ENCODE results near the gene DHCR24. TPM values are rescaled to one million over a fixed set of nuclear protein-coding genes. Genes with fewer than 3 reads are reported as not detected.

The DHCR24 gene
- total RNA-seq, 4 donors from 2014 or later: 167 to 525 (median 389) TPM

DNA sequence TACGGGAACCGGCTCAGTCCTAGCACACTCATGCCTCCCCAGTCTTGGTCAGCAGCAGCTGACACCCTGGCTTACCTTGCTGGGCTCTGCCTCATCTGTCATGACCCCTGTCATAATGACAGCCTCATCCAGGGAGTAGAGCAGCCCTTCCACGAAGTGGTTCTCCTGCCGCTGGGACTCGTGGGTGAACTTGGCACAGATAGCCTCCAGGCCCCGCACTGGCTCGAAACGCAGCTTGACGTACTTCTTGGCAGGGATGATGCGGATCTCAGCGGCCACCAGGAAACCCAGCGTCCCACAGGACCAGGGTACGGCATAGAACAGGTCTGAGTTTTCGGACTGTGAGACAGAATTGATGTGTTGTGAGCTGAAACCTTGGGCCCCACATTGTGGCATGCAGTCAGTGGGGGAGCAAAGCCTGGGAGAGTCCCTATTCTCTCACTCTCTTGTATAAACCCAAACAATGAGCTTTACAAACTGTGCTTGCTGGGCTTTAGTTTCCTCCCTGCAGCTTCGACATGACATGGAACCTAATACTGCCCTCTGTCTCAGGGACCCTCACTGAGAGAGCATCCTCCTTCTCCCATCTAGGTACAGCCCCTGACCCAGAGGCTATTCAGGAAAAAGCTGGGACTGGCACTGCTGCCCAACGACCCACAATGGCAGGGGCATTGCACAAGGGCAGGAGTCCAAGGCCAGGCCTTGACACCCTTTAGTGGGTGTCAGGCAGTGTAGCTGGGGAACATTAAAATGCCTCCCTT, 15.5 kb downstream of the DHCR24 start:
- TF ChIP-seq, protein P1, sequence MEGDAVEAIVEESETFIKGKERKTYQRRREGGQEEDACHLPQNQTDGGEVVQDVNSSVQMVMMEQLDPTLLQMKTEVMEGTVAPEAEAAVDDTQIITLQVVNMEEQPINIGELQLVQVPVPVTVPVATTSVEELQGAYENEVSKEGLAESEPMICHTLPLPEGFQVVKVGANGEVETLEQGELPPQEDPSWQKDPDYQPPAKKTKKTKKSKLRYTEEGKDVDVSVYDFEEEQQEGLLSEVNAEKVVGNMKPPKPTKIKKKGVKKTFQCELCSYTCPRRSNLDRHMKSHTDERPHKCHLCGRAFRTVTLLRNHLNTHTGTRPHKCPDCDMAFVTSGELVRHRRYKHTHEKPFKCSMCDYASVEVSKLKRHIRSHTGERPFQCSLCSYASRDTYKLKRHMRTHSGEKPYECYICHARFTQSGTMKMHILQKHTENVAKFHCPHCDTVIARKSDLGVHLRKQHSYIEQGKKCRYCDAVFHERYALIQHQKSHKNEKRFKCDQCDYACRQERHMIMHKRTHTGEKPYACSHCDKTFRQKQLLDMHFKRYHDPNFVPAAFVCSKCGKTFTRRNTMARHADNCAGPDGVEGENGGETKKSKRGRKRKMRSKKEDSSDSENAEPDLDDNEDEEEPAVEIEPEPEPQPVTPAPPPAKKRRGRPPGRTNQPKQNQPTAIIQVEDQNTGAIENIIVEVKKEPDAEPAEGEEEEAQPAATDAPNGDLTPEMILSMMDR (IDR thresholded peaks at IDR 0.05): no peak
- no peak for TF ChIP-seq POLR2A (IDR thresholded peaks at IDR 0.05)
- no peak for TF ChIP-seq POLR2AphosphoS5 (IDR thresholded peaks at IDR 0.05)
- TF ChIP-seq EP300 (IDR thresholded peaks at IDR 0.05): no peak
- Histone ChIP-seq H3K36me3 (peaks cover 92% of the 10 kb centered on the region), H3K4me1 (no peaks in the 10 kb centered on the region), H3K27ac (no peak overlapping the region), H3K9me3 (no peaks in the 10 kb centered on the region), H3K27me3 (no peaks in the 10 kb centered on the region), H3K4me3 (no peak overlapping the region)
- 92% methylated on average over 8 of the region's 16 CpGs for WGBS
- DNase-seq (ENCODE audit: low spot score in 2 of 2): no peak

DNA sequence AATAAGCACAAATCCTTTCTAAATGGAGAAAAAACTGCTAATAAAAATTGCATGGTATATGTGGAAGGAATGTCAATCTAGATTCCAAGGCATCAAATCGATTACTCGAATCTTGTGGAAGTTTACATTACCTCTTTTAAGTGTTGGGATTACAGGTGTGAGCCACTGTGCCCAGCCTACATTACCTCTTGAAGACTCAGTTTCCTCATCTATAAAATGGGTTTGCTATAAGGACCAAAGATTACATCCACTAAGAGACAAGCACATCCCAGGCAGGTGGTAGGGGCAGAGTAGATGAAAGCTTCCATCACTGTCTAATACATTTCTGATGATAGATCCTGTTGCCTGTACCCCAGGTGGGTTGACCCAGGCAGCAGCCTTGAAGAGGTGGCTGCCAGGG, 16.1 kb downstream of the DHCR24 start:
- 98% methylated on average over 2 of the region's 2 CpGs for WGBS
- DNase-seq (ENCODE audit: low spot score in 2 of 2): no peak
- Histone ChIP-seq H3K4me1 (no peaks in the 10 kb centered on the region), H3K27me3 (no peaks in the 10 kb centered on the region), H3K9me3 (no peaks in the 10 kb centered on the region), H3K4me3 (no peak overlapping the region), H3K27ac (no peak overlapping the region), H3K36me3 (peaks cover 91% of the 10 kb centered on the region)
- TF ChIP-seq, protein P1 (IDR thresholded peaks at IDR 0.05): no peak
- TF ChIP-seq POLR2A (IDR thresholded peaks at IDR 0.05) (no peak), EP300 (IDR thresholded peaks at IDR 0.05) (no peak), POLR2AphosphoS5 (IDR thresholded peaks at IDR 0.05) (no peak)

DNA sequence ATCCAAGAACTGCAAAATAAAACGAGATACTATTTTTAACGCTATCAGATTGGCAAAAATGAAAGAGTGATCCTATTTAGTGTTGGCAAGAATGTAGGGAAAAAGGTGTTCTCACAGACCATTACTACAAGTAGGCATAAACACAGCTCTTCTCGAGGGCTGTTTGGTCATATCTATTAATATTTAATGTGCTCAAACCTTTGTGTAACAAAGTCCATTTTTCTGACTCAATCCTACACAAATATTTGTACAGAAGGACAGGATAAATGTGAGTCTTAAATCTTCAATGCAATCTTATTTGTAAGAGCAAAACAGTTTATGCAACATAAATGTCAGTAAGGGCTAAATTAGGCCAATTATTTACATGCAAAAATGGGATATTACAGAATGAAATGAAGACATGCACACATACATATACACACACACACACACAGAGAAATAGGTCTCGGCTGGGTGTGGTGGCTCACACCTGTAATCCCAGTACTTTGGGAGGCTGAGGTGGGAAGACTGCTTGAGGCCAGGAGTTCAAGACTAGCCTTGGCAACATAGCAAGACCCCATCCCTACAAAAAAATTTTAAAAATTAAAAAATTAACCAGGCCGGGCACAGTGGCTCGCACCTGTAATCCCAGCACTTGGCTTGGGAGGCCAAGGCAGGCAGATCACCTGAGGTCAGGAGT, 17.7 kb downstream of the DHCR24 start:
- DNase-seq (ENCODE audit: low spot score in 2 of 2): no peak
- Histone ChIP-seq H3K27ac (no peak overlapping the region), H3K4me3 (no peak overlapping the region), H3K4me1 (no peaks in the 10 kb centered on the region), H3K36me3 (peaks cover 91% of the 10 kb centered on the region), H3K27me3 (no peaks in the 10 kb centered on the region), H3K9me3 (no peaks in the 10 kb centered on the region)
- no peak for TF ChIP-seq POLR2A (IDR thresholded peaks at IDR 0.05)
- TF ChIP-seq, protein P1 (IDR thresholded peaks at IDR 0.05): no peak
- no peak for TF ChIP-seq POLR2AphosphoS5 (IDR thresholded peaks at IDR 0.05)
- no peak for TF ChIP-seq EP300 (IDR thresholded peaks at IDR 0.05)
- WGBS: 80% methylated on average over 6 of the region's 6 CpGs

DNA sequence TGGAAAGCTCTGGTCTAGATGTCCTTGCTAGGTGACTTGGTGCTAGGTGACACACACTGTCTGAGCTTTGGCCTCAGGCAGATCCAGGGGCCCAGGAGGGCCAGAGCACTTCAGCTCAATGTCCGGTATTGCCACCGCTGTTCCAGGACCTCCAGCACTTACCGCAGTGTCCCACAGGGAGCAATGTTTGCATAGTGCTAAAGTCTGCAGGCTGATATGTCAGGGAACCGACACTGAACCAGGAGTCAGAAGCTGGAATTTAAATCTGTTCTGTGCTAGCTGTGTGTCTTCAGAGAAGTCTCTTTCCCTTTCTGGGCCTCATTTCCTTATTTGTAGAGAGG, 19.3 kb downstream of the DHCR24 start:
- WGBS: 94% methylated on average over 4 of the region's 4 CpGs
- H3K4me1 ChIP-seq: no peaks in the 10 kb centered on the region
- TF ChIP-seq POLR2AphosphoS5 (IDR thresholded peaks at IDR 0.05) (no peak), POLR2A (IDR thresholded peaks at IDR 0.05) (no peak), EP300 (IDR thresholded peaks at IDR 0.05) (no peak)
- TF ChIP-seq, protein P1 (IDR thresholded peaks at IDR 0.05): no peak
- H3K27me3 ChIP-seq: no peaks in the 10 kb centered on the region
- no peak for DNase-seq (ENCODE audit: low spot score in 2 of 2)
- no peaks in the 10 kb centered on the region for H3K9me3 ChIP-seq
- H3K36me3 ChIP-seq: peaks cover 89% of the 10 kb centered on the region
- H3K4me3 ChIP-seq: no peak overlapping the region
- no peak overlapping the region for H3K27ac ChIP-seq

Data from suprapubic skin (tissue), 4 donors.